NB4 (cell line): Measurements from ENCODE around the gene CHCHD4.

Experiments used
- CTCF ChIP-seq: IDR thresholded peaks from one replicate; pipeline ENCODE4 v1.5.1; 2012; ENCODE audit warnings: low read depth, low read length
- MYC ChIP-seq: IDR thresholded peaks from 2 replicates; pipeline ENCODE4 v1.6.1; 2011; ENCODE audit warnings: low read depth, low read length
- POLR2A ChIP-seq: IDR thresholded peaks from 2 replicates; pipeline ENCODE4 v1.6.1; 2011; ENCODE audit warnings: mild to moderate bottlenecking; ENCODE audit not compliant: insufficient read length; ENCODE audit errors: extremely low read depth

DNA sequence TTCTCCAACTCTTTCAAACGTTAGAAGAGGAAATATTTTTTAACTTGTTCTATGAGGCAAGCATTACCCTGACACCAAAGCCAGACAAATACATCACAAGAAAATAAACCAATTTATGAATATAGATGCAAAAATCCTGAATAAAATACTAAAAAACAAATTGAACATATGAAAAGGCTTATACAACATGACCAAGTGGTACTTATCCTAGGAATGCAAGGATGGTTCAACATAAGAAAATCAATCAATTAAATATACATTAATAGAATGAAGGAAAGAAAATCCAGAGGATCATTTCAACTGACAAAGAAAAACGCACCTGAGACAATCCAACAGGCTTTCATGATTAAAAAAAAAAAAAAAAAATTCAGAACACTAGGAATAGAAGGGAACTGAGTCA lies 36.6 kb upstream of the CHCHD4 start:
- TF ChIP-seq CTCF (no peak), POLR2A (no peak), MYC (no peak)
